GM12891 (cell line): Measurements from ENCODE around the gene CCSER1.

Source experiments
- POLR2A ChIP-seq: IDR thresholded peaks from 2 replicates; pipeline ENCODE4 v1.6.1; 2011; ENCODE audit warnings: low read depth, low read length, control low read depth
- POLR2AphosphoS5 ChIP-seq: IDR thresholded peaks from 2 replicates; pipeline ENCODE4 v1.6.1; 2011; ENCODE audit warnings: low read depth, low read length, control low read depth
- TAF1 ChIP-seq: IDR thresholded peaks from 2 replicates; pipeline ENCODE4 v1.6.1; 2011; ENCODE audit warnings: low read depth, low read length, control low read depth

DNA sequence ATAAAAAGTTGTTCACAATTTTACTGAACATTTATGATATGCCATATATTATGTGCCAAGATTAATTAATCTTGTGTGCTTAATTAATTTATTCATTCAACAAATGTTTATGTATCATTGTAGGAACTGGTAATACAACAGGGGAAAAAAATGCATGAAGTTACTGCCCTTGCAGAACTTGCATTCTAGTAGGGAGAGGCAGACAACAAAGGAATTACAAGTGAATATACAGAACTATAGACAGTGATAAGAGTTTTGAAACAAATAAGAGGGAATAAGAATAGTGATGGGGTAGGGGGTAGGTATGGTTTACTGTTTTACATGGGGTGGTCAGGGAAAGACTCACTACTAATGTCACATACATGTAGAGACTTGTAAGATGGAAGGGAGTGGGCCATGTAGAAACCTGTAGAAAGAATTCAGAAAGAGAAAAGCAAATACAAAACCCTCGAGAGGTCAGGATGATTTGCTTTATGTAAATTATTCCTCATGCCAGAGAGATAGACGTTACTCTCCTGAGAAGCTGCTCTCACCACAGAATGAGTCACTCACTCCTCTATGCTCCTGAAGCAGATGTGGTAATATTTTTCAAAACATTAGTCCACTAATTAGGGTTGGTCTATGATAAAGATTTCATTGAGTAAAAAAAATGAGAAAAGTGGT, 1321.6 kb downstream of the CCSER1 start:
- TF ChIP-seq POLR2AphosphoS5, result no peak
- TF ChIP-seq POLR2A, result no peak
- no peak for TF ChIP-seq TAF1
